ENCODE data around the gene CAMK2D.

- TF ChIP-seq CTCF (IDR thresholded peaks at IDR 0.05) (no peak), POLR2A (IDR thresholded peaks at IDR 0.05) (no peak)
Observed at GRCh38 chr4:113674733-113675132, 86.8 kb downstream of the CAMK2D start.
